ENCODE measurements around the gene C1QTNF12.

Gene C1QTNF12, protein sequence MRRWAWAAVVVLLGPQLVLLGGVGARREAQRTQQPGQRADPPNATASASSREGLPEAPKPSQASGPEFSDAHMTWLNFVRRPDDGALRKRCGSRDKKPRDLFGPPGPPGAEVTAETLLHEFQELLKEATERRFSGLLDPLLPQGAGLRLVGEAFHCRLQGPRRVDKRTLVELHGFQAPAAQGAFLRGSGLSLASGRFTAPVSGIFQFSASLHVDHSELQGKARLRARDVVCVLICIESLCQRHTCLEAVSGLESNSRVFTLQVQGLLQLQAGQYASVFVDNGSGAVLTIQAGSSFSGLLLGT

DNA sequence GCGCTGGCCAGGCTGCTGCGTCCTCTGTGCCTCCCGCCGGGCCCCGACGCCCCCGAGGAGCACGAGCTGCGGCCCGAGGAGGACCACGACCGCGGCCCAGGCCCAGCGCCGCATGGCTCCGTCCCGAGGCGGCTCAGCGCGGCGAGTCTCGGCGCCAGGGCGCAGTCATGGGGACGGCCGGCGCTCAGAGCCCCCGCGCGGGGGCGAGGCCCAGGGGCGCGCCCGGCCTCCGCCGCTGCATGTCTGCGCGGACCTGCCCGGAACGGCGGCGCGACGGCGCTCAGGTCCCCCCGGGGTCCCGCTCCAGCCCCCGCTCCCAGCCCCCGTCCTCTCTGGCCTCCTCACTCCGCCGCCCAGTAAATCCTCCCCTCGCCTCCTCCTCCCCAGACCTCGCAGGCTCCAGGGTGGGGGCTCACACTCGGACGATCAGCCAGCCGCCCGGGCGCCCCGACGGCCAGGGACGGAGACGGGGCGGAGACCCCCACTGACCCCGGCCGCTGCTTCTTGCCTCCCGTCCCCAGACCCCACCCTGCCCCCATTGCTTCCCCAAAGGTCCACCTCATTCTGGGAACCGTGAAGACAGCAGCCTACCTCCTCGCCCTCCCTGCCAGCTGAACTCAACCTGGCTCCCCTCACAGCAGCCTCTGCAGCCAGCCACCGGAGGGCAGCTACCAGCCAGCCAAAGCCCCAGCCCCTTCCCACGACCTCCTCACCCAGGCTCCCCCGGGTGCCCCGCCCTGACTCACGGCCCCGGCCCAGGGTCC is at the start of gene C1QTNF12:
TSS of gene C1QTNF12 (minus strand) at position 146 of the 764 bp plus-strand sequence. CDS start at position 114, 32 bp downstream.
- no peak for DNase-seq

DNA sequence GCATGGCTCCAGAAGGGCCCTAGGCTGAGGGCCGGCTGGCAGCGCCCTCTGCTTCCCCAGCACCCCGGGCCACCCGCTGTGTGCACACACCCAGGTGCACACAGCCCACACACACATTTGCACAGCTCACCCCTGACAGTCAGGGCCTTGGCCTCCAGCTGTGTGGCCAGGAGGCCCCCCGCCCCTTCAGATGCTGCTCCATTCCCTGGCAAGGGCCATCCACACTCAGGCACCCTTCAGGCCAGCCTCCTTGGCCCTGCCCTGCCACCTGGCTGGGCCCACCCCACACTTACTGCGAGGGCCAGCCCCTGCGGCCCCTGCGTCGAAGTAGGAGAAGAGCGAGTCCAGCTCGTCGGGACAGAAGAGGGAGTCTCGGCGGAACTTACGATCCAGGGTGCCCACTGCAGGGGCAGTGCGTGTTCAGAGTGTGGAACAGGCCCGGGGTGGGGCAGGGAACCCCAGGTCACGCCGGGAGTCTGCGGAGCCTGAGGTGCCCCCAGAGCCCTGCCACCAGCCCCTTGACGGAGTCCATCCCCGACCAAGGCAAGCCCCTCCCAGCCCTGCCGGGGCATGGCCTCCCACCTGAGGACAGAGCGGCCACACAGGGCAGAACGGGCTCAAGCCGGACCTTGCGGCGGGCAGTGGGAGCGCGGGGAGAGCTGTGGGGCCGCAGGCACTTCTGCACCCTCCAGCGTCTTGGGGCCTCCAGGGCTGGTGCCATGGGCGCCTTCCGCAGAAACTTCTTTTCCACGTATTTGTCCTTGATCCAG is 48.8 kb upstream of the C1QTNF12 start:
- no peak for DNase-seq

DNA sequence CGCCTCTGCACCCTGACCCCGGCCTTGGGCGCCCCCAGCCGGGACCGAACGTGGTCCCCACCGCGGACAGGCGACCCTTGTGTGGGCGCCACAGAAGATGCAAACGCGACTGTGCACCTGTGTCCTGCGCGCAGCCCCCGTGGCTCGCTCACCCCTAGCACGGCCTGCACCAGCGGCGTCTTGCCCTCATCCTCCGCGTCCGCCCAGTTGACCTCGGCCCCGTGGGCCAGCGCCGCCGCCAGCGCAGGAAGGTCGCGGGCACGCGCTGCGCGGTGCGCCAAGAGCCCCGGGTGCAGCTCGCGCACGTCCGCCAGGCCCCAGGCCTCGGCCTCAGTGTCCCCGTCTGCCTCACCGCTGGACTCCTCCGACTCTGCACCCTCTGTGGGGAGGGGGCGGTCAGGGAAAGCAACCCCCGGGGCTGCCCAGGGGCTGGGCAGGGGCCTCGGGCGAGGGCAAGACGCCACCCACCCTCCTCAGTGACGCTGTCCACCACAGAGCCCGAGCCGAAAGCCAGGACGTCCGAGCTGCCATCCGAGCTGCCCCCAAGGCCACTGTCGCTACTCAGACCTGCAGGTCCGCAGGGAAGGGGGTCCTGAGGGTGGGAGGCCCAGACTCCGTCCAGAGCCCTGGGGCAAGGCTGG is 47.8 kb upstream of the C1QTNF12 start:
- DNase-seq: no peak

DNA sequence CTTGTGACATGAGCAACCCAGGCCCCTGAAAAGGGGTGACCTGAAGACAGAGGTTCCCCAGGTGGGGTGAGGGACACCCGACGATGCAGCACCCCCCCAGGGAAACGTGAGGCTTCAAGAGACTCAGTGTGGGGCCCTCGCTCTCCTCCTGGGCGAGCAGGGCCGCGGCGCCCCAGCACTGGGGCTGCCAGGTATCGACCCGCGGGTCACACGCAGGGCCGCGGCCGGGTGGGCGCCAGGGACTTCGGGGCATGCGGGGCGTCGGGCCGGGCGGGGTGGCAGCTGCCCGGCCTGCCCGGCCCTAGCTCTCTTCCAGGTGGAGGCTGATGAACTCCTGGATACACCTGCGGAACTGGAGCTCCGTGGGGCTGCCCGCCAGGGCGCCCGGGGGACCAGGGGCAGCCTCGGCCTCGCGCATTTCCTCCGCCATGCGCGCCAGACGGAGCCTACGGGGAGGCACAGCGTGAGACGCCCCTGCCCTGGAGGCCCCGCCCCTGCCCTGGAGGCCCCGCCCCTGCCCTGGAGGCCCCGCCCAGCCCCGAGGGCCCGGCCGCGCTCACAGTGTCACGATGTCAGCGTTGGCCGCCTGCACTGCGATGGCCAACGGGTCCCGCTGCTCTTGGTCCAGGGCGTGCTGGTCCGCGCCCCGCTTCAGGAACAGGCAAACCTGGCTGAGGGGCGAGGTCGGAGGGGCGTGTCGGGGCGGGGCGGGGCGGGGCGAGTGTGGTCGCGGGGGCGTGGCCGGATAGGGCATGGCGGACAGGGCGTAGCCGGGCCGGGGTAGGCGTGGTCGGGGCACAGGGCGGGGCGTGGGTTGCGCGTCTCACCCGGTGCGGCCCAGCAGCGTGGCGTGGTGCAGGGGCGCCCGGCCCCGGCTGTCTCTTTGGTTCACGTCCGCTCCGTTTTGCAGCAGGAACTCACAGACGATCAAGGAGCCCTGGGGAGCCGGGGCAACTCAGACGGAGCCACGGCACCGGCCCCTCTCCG is 47.0 kb upstream of the C1QTNF12 start:
- no peak for DNase-seq

DNA sequence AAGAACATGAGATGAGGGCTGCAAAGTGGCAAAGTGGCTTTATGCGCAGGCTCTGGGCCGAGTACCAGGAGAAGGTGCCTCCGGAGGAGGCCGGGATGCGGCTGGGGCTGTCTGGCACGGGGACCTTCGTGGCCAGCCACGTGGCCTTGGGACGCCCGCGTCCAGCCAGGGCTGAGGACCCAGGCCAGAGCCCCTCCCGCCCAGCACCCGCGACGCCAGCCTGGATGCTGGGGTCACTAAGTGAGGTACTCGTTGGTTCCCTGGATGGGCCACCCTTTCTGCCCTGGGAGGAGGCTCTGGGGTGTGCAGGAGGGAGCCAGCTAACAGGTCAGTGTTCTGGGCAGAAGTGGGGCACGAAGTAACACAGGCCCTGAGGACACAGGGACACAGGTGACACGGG is 46.3 kb upstream of the C1QTNF12 start:
- no peak for DNase-seq

DNA sequence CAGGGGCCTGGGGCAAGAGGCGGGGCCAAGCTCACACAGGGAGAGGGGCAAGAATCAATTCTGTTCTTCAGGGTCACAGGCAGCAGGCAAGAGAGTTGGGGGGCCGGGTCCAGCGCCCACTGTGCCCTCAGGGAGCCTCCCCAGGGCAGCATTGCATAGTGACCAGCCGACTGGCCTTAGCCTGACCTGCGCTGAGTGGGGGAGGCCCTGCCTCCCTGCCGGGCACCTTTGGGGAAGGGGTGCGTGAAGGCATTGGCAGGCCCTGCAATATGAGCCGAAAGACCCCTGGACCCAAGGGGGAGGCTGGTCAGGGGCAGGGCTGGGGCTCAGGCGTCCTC is 45.9 kb upstream of the C1QTNF12 start:
- DNase-seq: no peak

DNA sequence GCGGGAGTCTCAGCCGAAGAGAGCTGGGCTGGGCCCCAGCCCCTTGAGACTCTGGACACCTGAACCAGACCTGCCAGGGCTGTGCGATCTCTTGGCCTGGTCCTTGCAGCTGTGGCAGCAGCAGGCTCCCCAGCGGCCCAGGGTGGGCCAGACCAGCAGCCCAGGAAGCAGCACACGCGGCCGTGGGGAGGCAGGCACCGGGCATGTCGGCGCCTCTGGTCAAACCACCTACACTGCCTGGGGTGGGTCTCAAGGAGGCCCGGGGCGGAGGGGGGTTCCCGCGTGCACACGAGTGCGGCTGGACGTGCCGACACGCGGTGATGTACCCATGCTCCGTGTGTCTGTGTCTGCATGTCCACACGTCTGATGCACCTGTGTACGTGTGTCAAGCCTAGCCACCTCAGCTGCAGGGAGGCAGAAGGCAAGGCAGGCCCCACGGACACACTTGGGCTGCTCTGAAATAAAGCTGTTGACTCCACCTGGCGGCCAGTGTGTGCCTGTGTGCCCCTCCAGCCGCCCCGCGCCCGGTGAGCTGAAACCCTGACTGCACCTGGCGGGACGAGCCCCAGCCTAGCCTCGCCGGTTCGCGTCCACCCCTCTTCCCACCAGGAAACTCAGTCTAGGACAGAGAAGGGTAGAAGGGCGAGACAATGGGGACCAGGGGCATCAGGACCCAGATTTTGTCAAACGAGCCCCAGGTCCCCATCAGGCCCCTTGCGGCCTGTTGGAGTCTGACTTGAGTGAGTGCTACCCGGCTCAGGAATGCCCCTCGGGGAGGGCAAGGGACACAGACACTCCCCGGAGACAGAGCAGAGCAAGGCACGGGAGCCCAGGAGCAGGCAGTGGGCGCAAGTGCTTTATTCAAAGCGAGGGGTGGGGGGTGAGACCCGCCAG is 45.3 kb upstream of the C1QTNF12 start:
- peak; percentile 83 for DNase-seq

DNA sequence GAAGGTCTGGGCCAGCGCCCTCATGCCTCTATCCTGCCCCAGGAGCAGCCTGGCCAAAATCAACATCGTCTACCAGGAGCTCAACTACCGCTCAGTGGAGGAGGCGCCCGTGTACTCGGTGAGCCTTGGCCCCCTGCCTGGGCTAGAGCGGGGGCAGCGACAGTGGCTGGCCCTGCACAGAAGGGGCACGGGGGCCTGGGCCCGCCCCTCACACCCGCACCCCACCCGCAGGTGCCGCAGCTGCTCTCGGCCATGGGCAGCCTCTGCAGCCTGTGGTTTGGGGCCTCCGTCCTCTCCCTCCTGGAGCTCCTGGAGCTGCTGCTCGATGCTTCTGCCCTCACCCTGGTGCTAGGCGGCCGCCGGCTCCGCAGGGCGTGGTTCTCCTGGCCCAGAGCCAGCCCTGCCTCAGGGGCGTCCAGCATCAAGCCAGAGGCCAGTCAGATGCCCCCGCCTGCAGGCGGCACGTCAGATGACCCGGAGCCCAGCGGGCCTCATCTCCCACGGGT is 44.6 kb upstream of the C1QTNF12 start:
- peak; percentile 41 for DNase-seq

DNA sequence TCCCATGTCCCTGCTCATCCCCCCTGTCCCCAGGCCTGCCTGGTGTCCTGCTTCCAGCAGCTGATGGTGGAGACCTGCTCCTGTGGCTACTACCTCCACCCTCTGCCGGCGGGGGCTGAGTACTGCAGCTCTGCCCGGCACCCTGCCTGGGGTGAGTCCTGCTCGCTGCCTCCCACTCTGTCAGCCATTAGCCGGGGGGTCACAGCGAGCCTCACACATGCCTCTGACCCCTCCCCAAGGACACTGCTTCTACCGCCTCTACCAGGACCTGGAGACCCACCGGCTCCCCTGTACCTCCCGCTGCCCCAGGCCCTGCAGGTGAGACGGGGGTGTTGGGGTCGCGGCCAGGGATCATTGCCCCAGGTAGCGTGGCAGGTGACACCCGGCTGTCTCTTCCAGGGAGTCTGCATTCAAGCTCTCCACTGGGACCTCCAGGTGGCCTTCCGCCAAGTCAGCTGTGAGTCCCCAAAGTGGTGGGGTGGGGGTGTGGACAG is 43.8 kb upstream of the C1QTNF12 start:
- DNase-seq: no peak

DNA sequence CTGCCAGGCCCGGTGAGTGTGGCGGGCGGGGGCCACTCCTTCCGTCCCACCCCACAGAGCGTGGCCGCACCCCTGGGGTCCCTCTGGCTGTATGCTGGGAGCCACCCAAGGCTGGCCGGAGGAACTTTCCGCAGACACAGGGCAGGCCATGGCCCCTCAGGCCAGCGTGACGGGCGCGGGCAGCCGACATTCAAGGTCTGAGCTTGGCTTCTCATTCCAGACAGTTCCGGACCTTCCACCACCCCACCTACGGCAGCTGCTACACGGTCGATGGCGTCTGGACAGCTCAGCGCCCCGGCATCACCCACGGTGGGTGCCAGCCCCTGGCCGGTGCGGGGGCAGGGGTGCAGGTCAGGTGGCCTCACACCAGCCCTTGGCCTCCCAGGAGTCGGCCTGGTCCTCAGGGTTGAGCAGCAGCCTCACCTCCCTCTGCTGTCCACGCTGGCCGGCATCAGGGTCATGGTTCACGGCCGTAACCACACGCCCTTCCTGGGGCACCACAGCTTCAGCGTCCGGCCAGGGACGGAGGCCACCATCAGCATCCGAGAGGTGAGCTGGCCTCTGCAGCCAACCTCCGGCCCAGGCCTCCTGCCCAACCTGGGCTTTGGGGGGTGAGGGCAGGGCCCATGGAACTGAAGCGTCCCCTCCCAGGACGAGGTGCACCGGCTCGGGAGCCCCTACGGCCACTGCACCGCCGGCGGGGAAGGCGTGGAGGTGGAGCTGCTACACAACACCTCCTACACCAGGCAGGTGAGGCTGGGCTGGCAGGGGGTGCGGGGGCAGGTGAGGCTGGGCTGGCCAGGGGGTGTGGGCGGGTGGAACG is 41.0 kb upstream of the C1QTNF12 start:
- no peak for DNase-seq

DNA sequence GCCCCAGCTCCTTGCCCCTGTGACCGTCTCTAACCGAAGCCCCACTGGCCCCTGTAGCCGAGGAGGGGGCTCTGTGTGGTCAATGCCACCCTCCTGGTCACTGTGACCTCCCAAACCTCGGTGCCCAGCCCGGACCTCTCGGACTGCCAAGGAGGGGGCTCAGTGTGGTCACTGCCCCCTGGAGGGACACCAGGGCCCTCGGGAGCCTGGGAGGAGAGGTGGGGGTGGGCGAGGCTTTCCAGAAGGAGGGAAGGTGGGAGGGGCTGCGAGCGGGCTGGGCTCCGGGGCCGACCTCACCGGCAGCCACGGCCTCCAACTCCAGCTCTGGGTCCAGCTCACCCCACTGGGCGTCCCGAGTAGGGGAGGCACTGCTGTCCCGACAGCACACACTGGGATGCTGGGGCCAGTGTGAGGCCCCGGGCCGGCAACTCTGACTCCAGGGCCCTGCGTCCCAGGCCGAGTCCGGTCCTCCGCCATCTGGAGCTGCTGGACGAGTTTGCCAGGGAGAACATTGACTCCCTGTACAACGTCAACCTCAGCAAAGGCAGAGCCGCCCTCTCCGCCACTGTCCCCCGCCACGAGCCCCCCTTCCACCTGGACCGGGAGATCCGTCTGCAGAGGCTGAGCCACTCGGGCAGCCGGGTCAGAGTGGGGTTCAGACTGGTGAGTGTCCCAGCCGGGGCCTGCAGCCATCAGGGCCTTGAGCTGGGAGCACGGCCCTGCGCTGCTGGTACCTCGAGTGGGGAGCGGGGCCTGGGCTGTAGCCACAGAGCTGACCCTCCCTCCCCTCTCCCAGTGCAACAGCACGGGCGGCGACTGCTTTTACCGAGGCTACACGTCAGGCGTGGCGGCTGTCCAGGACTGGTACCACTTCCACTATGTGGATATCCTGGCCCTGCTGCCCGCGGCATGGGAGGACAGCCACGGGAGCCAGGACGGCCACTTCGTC is 40.1 kb upstream of the C1QTNF12 start:
- DNase-seq: no peak

DNA sequence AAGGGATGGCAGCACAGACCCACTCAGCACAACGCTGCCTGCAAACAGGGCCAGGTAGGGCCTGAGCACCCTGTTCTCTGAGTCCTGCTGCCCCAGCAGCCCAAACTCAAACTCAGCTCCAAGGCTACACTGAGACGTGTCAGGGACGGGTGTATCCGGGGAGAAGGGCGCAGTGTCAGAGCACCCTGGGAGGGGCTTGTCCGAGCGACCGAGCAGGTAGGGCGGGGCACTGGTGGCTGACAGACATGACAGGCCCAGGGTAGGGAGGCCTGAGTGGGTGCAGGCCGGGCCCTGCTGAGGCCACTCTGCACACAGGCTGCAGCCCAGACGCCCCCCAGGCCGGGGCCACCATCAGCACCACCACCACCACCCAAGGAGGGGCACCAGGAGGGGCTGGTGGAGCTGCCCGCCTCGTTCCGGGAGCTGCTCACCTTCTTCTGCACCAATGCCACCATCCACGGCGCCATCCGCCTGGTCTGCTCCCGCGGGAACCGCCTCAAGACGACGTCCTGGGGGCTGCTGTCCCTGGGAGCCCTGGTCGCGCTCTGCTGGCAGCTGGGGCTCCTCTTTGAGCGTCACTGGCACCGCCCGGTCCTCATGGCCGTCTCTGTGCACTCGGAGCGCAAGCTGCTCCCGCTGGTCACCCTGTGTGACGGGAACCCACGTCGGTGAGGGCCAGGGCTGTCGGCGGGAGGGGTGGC is 39.2 kb upstream of the C1QTNF12 start:
- no peak for DNase-seq

DNA sequence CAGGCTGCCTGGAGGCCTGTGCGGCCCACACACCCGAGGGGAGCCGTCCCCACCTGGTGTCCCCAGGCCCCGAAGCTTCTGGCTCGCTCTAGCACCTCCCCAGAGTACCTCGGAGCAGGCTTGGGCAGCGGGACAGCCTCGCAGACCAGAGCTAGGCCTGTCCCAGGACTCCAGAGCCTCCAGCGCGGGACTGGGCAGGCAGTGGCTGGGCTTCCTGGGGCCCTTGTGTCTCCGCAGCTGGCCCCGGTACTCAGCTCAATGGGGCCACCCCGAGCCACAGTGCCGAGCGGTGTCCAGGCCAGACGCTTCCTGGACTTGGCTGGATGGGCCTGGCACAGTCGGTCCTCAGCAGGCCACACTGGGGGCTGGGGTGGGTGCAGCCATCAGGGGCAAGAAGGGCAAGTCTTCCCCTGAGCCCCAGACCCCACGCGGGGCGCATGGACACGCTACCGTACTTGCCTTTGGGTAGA is 38.6 kb upstream of the C1QTNF12 start:
- no peak for DNase-seq

DNA sequence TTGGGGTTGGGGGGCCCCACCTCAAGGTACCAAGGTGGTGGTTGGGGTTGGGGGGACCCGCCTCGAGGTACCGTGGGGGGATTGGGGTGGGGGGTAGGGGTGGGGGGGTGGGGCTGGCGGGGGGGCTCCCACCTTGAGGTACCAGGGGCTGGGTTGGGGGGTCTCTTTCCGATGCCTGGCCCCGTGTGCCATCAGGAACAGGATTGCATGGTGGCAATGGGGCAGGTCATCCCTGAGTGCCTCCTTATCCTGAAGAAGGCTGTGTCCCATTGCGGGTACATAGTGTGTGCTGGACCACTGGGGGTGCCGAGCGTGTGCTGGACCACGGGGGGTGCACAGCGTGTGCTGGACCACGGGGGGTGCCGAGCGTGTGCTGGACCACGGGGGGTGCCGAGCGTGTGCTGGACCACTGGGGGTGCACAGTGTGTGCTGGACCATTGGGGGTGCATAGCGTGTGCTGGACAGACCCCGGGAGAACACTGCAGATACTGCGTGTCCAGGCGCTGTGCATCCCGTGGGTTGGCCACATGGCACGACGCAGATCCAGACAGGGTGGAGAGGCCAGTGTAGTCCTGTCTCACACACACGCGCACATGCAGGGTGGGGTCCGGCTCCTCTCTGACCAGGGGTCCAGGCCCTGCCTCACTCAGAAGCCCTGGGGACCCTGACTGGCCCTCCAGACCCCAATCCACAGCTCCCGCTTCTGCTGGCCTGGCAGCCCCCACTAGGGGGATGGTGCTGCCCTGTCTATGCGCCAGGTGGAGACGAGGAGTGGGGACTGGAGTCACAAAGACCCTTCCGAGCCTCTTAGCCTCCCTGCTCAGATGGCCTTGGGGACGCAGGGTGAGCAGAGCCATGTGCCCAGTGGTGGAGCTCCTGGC is 37.9 kb upstream of the C1QTNF12 start:
- DNase-seq: no peak

DNA sequence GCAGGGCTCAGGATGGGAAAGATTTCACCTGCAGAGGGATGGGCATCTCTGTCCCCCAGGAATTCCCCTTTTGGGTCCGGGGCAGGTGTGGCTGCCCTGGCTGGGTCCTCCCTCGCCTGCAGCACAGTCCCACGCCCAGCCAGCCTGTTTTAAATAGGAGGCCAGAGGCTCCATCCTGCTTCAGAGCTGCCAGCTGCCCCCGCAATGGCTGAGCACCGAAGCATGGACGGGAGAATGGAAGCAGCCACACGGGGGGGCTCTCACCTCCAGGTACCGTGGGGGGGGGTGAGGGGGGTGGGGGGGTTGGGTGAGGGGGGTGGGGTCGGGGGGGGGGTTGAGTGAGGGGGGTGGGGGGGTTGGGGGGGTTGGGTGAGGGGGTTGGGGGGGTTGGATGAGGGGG is 37.3 kb upstream of the C1QTNF12 start:
- DNase-seq: peak; percentile 1

DNA sequence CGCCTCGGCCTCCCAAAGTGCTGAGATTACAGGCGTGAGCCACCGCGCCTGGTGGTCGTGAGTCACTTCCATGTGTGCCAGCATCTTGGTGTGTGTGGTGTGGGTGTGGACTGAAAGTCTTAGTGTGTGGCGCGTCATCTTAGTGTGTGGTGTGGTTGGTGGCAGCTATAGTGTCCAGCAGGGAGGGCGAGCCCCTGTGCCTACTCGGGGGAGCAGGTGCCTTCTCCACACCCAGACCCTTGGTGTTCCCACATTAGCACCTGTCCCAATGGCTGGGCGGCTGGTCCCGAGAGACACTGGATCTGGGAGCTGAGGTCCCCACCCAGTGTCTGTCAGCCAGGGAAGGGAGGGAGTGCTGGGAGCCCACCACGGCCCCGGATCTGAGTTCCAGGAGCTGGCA is 36.5 kb upstream of the C1QTNF12 start:
- DNase-seq: no peak

Measured in NCI-H1105 treated with DMSO at 0.1 percent for 48 hours (cell line).